Common myeloid progenitor, CD34-positive (primary cell): ENCODE results near the gene LFNG.

Source experiments
- CTCF ChIA-PET: fragments of 350-600 bp; sonication (Branson Sonifier 250); formaldehyde crosslinking; loops from one replicate; lab custom pipeline; 2021; ENCODE audit warnings: antibody characterized with exemption; lab: Charles Lee
- POLR2A ChIA-PET: fragments of 350-600 bp; sonication (Branson Sonifier 250); formaldehyde crosslinking; loops from one replicate; lab custom pipeline; 2021; ENCODE audit warnings: antibody characterized with exemption; lab: Charles Lee
- DNase-seq, 3 donors: peaks; one replicate each; pipeline versions ENCODE4 v3.0.0 to v3.0.0-alpha.2; 2013
- H3K27ac ChIP-seq, 2 experiments: 1 replicate in 1 of 2; 2 replicates in 1 of 2; pipeline ENCODE4 v1.7.0; 2013; ENCODE audit warnings: inconsistent platforms in 2 of 2, low read length in 2 of 2, mild to moderate bottlenecking in 2 of 2, low read depth in 1 of 2, moderate library complexity in 1 of 2; ENCODE audit not compliant: severe bottlenecking in 2 of 2, insufficient read depth in 1 of 2, poor library complexity in 1 of 2
- H3K27me3 ChIP-seq, 5 experiments: replicated peaks in 2 of 5; 1 replicate in 3 of 5; 2 replicates in 2 of 5; pipeline versions ENCODE4 v1.6.1 to v1.7.0; 2013; ENCODE audit warnings: low read length in 4 of 5, mild to moderate bottlenecking in 2 of 5, moderate library complexity in 2 of 5, inconsistent platforms in 1 of 5; ENCODE audit not compliant: insufficient read depth in 5 of 5, control insufficient read depth in 4 of 5
- H3K36me3 ChIP-seq, 4 experiments: 1 replicate in 2 of 4; 2 replicates in 2 of 4; pipeline versions ENCODE4 v1.6.1 to v1.7.0; 2013; ENCODE audit warnings: low read length in 3 of 4, control low read depth in 1 of 4, mild to moderate bottlenecking in 1 of 4; ENCODE audit not compliant: control insufficient read depth in 4 of 4, insufficient read depth in 4 of 4
- H3K4me1 ChIP-seq, 4 experiments: 1 replicate in 3 of 4; 2 replicates in 1 of 4; pipeline versions ENCODE4 v1.6.1 to v1.7.1; 2013; ENCODE audit warnings: low read length in 3 of 4, mild to moderate bottlenecking in 3 of 4, control low read depth in 1 of 4, inconsistent platforms in 1 of 4, moderate library complexity in 1 of 4; ENCODE audit not compliant: control insufficient read depth in 4 of 4, insufficient read depth in 4 of 4; ENCODE audit errors: control extremely low read depth in 1 of 4
- H3K4me3 ChIP-seq, 7 experiments: 1 replicate in 4 of 7; 2 replicates in 3 of 7; pipeline versions ENCODE4 v1.5.1 to v1.7.0; 2013; ENCODE audit warnings: mild to moderate bottlenecking in 7 of 7, low read length in 6 of 7, moderate library complexity in 6 of 7, inconsistent platforms in 2 of 7, low read depth in 2 of 7, control low read depth in 1 of 7; ENCODE audit not compliant: insufficient read depth in 4 of 7, control insufficient read depth in 1 of 7; ENCODE audit errors: extremely low read depth in 1 of 7
- H3K9me3 ChIP-seq, 5 experiments: 1 replicate in 4 of 5; 2 replicates in 1 of 5; pipeline versions ENCODE4 v1.6.1 to v1.7.1; 2013; ENCODE audit warnings: low read length in 4 of 5, mild to moderate bottlenecking in 2 of 5, inconsistent platforms in 1 of 5, low read depth in 1 of 5, moderate library complexity in 1 of 5; ENCODE audit not compliant: control insufficient read depth in 4 of 5, insufficient read depth in 2 of 5; ENCODE audit errors: control extremely low read depth in 1 of 5
- WGBS: methylation state at CpG from one replicate; pipeline ENCODE4 v1.1.5; 2013; ENCODE audit not compliant: insufficient coverage; 5-methylcytosine and 5-hydroxymethylcytosine counted together

The LFNG gene

GRCh38 chr7:2521341-2521745 lies 1.8 kb downstream of the LFNG start:
- Histone ChIP-seq H3K27ac (no peak overlapping the region), H3K9me3 (no peaks in the 10 kb centered on the region), H3K36me3 (peaks cover 0 to 12% (median 4%) of the 10 kb centered on the region in 4 experiments), H3K4me1 (peaks cover 5 to 88% (median 81%) of the 10 kb centered on the region in 4 experiments), H3K27me3 (peaks cover 0 to 4% (median 0%) of the 10 kb centered on the region in 5 experiments), H3K4me3 (peak overlapping the region in 6 of 7 experiments; percentile 23 to 78 (median 62))
- WGBS = 21% methylated on average over 21 of the region's 21 CpGs
- POLR2A ChIA-PET = interaction anchor here (1.6 kb wide), 1 partner anchor 8 kb away, joined by 5 read pairs; no protein-coding TSS in a partner anchor
- no peak for DNase-seq
- CTCF ChIA-PET = interaction anchor here (1.0 to 3.4 kb wide), 2 partner anchors 10 to 23 kb away, joined by 4 to 12 read pairs; no protein-coding TSS in a partner anchor

GRCh38 chr7:2521952-2522591 lies 2.5 kb downstream of the LFNG start:
- ChIA-PET CTCF (interaction anchor here (0.8 to 3.4 kb wide), 2 partner anchors 11 to 195 kb away, joined by 3 to 12 read pairs; no protein-coding TSS in a partner anchor), POLR2A (interaction anchor here (0.7 to 1.1 kb wide), 2 partner anchors 11 to 213 kb away, joined by 3 to 7 read pairs; no protein-coding TSS in a partner anchor)
- peak in 2 of 3 donors; percentile 89 for DNase-seq
- no peaks in the 10 kb centered on the region for H3K9me3 ChIP-seq
- H3K4me3 ChIP-seq = peak overlapping the region in 6 of 7 experiments; percentile 10 to 78 (median 56)
- H3K4me1 ChIP-seq = peaks cover 5 to 90% (median 82%) of the 10 kb centered on the region in 4 experiments
- H3K27ac ChIP-seq = no peak overlapping the region
- WGBS = 0% methylated on average over 13 of the region's 17 CpGs
- H3K27me3 ChIP-seq = peaks cover 0 to 4% (median 0%) of the 10 kb centered on the region in 5 experiments
- H3K36me3 ChIP-seq = peaks cover 0 to 20% (median 8%) of the 10 kb centered on the region in 4 experiments

GRCh38 chr7:2522780-2523433 lies 3.3 kb downstream of the LFNG start:
- peaks cover 0 to 4% (median 0%) of the 10 kb centered on the region in 5 experiments for H3K27me3 ChIP-seq
- peak overlapping the region in 6 of 7 experiments; percentile 23 to 78 (median 50) for H3K4me3 ChIP-seq
- H3K27ac ChIP-seq = no peak overlapping the region
- WGBS = 39% methylated on average over 17 of the region's 19 CpGs
- peaks cover 0 to 26% (median 9%) of the 10 kb centered on the region in 4 experiments for H3K36me3 ChIP-seq
- H3K9me3 ChIP-seq = no peaks in the 10 kb centered on the region
- no peak for DNase-seq
- ChIA-PET CTCF (interaction anchor here (0.8 to 3.4 kb wide), 2 partner anchors 11 to 194 kb away, joined by 3 to 12 read pairs; no protein-coding TSS in a partner anchor), POLR2A (interaction anchor here (1.1 kb wide), 1 partner anchor 12 kb away, joined by 7 read pairs; no protein-coding TSS in a partner anchor)
- peaks cover 5 to 92% (median 88%) of the 10 kb centered on the region in 4 experiments for H3K4me1 ChIP-seq

- POLR2A ChIA-PET = no interaction called here
- Histone ChIP-seq H3K27ac (no peak overlapping the region), H3K36me3 (peaks cover 0 to 26% (median 9%) of the 10 kb centered on the region in 4 experiments), H3K4me1 (peaks cover 10 to 92% (median 90%) of the 10 kb centered on the region in 4 experiments), H3K27me3 (peaks cover 0 to 4% (median 0%) of the 10 kb centered on the region in 5 experiments), H3K4me3 (peak overlapping the region in 5 of 7 experiments; percentile 23 to 78 (median 42)), H3K9me3 (no peaks in the 10 kb centered on the region)
- CTCF ChIA-PET = interaction anchor here (1.0 to 3.4 kb wide), 2 partner anchors 12 to 35 kb away, joined by 4 to 12 read pairs; no protein-coding TSS in a partner anchor
- WGBS = 4% methylated on average over 16 of the region's 22 CpGs
- peak in 1 of 3 donors; percentile 39 for DNase-seq
Measured at GRCh38 chr7:2523461-2523936, 3.9 kb downstream of the LFNG start.

GRCh38 chr7:2523941-2524807 lies 4.6 kb downstream of the LFNG start:
- WGBS = 76% methylated on average over 35 of the region's 51 CpGs
- Histone ChIP-seq H3K36me3 (peaks cover 0 to 26% (median 9%) of the 10 kb centered on the region in 4 experiments), H3K27ac (no peak overlapping the region), H3K27me3 (peaks cover 0 to 4% (median 0%) of the 10 kb centered on the region in 5 experiments), H3K9me3 (no peaks in the 10 kb centered on the region), H3K4me1 (peaks cover 11 to 93% (median 90%) of the 10 kb centered on the region in 4 experiments), H3K4me3 (peak overlapping the region in 4 of 7 experiments; percentile 11 to 78 (median 50))
- ChIA-PET CTCF (interaction anchor here (1.0 to 6.6 kb wide), 2 partner anchors 14 to 36 kb away, joined by 4 to 22 read pairs; no protein-coding TSS in a partner anchor), POLR2A (interaction anchor here (0.5 kb wide), 1 partner anchor 238 kb away, joined by 3 read pairs; no protein-coding TSS in a partner anchor)
- DNase-seq = peak in 2 of 3 donors; percentile 62 to 64
